Esophagus muscularis mucosa (tissue), 4 donors: ENCODE measurements around the gene GALNT18. TPM values are rescaled to one million over a fixed set of nuclear protein-coding genes. Genes with fewer than 3 reads are reported as not detected.
A peak's percentile ranks its signal among the peaks of the same experiment; 100 is the strongest.

ENCODE experiments used
- DNase-seq: peaks from one replicate; pipeline ENCODE4 v3.0.0-alpha.2; 2017; ENCODE audit errors: extremely low spot score
- H3K27ac ChIP-seq, 4 donors: fragments of 200-600 bp; sonication (generic); replicated peaks in 1 of 4; 1 replicate in 3 of 4; 2 replicates in 1 of 4; pipeline ENCODE4 v1.5.1; 2016 to 2019; ENCODE audit warnings: mild to moderate bottlenecking in 1 of 4
- H3K27me3 ChIP-seq, 4 donors: fragments of 200-600 bp; sonication (generic); one replicate each; pipeline versions ENCODE4 v1.5.1 to v1.6.0; 2016 to 2019
- H3K36me3 ChIP-seq, 4 donors: fragments of 200-600 bp; sonication (generic); one replicate each; pipeline ENCODE4 v1.5.1; 2016 to 2019
- H3K4me1 ChIP-seq, 4 donors: fragments of 200-600 bp; sonication (generic); one replicate each; pipeline ENCODE4 v1.5.1; 2016 to 2019
- H3K4me3 ChIP-seq, 4 donors: fragments of 200-600 bp; sonication (generic); 1 replicate in 2 of 4; 2 replicates in 2 of 4; pipeline ENCODE4 v1.5.1; 2016 to 2019; ENCODE audit warnings: mild to moderate bottlenecking in 4 of 4, moderate library complexity in 1 of 4
- H3K9me3 ChIP-seq, 4 donors: fragments of 200-600 bp; sonication (generic); 1 replicate in 3 of 4; 2 replicates in 1 of 4; pipeline ENCODE4 v1.5.1; 2016 to 2019
- EP300 ChIP-seq: sonication (generic); formaldehyde crosslinking; IDR thresholded peaks from one replicate; pipeline ENCODE4 v1.6.1; 2017; ENCODE audit warnings: antibody characterized with exemption
- POLR2A ChIP-seq: fragments of 450-650 bp; IDR thresholded peaks from one replicate; pipeline ENCODE4 v1.6.1; 2017; ENCODE audit warnings: antibody characterized with exemption, moderate library complexity, mild to moderate bottlenecking, low read depth
- POLR2AphosphoS5 ChIP-seq, 2 donors: sonication (generic); formaldehyde crosslinking; IDR thresholded peaks; one replicate each; pipeline ENCODE4 v1.6.1; 2017; ENCODE audit warnings: antibody characterized with exemption in 2 of 2
- WGBS: methylation state at CpG from one replicate; pipeline ENCODE4 v1.1.5; 2018; 5-methylcytosine and 5-hydroxymethylcytosine counted together
- intact Hi-C: fragments of 100-400 bp; cut with DNase I; formaldehyde crosslinking; loops from one replicate; pipeline ENCODE4 v1.15.1; 2023
- total RNA-seq, 4 donors: library from RNA; depleted of rRNA; stranded (reverse); fragments of >200 nt; gene quantifications; one replicate each; pipeline versions ENCODE4 v1.1.0 to v1.2.1, GENCODE V29; 2016
- TF ChIP-seq, protein P1 (sequence below), 3 experiments: fragments of 200-600 bp in 2 of 3; fragments of 450-650 bp in 1 of 3; sonication (generic) in 2 of 3; IDR thresholded peaks; one replicate each; pipeline ENCODE4 v1.5.1; 2017 to 2019; ENCODE audit warnings: antibody characterized with exemption in 3 of 3, mild to moderate bottlenecking in 2 of 3, moderate library complexity in 1 of 3

GALNT18 gene
- total RNA-seq, 4 donors from 2014 or later, result 29.1 to 67.0 (median 49.3) TPM

DNA sequence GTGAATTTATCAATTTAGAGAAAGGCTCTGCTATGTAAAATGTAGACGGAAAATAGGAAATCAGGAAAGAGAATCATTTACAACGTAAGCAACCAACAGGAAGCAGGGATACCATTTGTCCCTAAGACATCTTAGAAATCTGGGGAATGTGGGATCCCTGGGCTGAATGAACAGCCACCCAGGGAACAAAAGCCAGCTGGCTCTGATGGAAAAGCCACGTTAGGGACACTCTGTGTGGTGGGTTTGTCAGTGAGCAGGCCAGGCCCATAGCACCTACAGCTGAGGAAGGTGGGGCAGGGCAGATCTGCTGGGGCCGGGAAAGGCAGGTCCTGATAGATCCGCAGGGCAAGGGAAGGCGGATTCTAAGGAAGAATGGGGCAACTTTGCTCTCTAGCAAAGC lies 181.7 kb downstream of the GALNT18 start:
- Histone ChIP-seq H3K9me3 (no peaks in the 10 kb centered on the region), H3K4me3 (no peak overlapping the region), H3K27ac (no peak overlapping the region), H3K27me3 (no peaks in the 10 kb centered on the region), H3K36me3 (no peaks in the 10 kb centered on the region), H3K4me1 (peaks cover 33 to 56% (median 40%) of the 10 kb centered on the region in 4 donors)
- TF ChIP-seq EP300 (no peak), POLR2A (no peak), POLR2AphosphoS5 (IDR thresholded peaks at IDR 0.05) (no peak)
- TF ChIP-seq, protein P1, sequence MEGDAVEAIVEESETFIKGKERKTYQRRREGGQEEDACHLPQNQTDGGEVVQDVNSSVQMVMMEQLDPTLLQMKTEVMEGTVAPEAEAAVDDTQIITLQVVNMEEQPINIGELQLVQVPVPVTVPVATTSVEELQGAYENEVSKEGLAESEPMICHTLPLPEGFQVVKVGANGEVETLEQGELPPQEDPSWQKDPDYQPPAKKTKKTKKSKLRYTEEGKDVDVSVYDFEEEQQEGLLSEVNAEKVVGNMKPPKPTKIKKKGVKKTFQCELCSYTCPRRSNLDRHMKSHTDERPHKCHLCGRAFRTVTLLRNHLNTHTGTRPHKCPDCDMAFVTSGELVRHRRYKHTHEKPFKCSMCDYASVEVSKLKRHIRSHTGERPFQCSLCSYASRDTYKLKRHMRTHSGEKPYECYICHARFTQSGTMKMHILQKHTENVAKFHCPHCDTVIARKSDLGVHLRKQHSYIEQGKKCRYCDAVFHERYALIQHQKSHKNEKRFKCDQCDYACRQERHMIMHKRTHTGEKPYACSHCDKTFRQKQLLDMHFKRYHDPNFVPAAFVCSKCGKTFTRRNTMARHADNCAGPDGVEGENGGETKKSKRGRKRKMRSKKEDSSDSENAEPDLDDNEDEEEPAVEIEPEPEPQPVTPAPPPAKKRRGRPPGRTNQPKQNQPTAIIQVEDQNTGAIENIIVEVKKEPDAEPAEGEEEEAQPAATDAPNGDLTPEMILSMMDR (IDR thresholded peaks at IDR 0.05), result no peak
- DNase-seq, result no peak
- 88% methylated on average over 6 of the region's 6 CpGs for WGBS
- intact Hi-C loops, result no loop called here

DNA sequence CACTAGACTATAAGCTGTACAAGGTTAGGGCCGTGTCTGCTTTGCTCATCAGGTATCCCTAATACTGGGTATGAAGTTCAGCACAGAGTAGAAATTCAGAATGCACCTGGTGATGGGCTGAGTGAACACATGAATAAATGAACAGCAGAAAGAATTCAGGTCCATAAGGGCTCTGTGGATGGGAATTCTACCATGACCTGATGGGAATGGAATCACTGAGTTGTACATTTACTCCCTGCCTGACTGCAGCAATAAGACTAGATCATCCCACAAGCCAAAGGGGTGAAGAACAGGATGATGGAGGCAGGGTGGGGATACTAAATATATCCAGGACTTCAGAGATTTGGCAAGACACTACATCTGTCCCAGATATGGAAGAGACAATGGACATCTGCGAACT lies 182.2 kb downstream of the GALNT18 start:
- H3K27me3 ChIP-seq, result no peaks in the 10 kb centered on the region
- H3K27ac ChIP-seq, result no peak overlapping the region
- peaks cover 28 to 55% (median 37%) of the 10 kb centered on the region in 4 donors for H3K4me1 ChIP-seq
- no peaks in the 10 kb centered on the region for H3K9me3 ChIP-seq
- no peaks in the 10 kb centered on the region for H3K36me3 ChIP-seq
- intact Hi-C loops, result no loop called here
- TF ChIP-seq EP300, result no peak
- TF ChIP-seq, protein P1 (IDR thresholded peaks at IDR 0.05), result no peak
- TF ChIP-seq POLR2A, result no peak
- no peak for TF ChIP-seq POLR2AphosphoS5 (IDR thresholded peaks at IDR 0.05)
- H3K4me3 ChIP-seq, result no peak overlapping the region
- no peak for DNase-seq
- 94% methylated on average over 2 of the region's 2 CpGs for WGBS

DNA sequence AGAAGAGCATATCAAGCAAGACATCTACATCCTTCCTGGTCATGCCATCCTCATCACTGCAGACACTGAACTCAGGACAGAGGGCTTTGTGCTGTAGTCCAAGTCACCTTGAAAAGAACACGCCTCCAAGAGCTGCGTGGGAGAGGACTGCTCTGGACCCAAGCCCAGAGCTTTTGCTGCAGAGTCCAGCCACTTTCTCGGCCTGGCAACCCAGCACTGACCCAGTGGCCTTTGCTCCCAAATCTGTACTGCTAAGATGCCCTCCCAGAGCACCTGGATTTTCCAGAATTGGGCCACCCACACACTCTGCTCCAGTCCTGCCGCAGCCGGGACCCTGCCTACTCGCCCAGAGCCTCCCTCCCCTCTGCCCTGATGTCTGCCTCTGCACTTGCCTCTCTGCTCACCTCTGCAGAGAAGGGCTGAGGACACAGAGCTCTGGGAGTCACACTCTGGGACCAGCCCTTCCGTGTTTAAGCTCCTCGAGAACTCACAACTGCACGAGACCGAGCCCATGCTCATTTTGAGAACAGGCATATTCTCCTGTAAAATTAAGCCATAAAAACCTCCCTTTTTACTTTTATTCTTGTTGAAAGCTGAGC lies 185.0 kb downstream of the GALNT18 start:
- 39% methylated on average over 10 of the region's 10 CpGs for WGBS
- H3K4me1 ChIP-seq, result peaks cover 13 to 43% (median 24%) of the 10 kb centered on the region in 4 donors

DNA sequence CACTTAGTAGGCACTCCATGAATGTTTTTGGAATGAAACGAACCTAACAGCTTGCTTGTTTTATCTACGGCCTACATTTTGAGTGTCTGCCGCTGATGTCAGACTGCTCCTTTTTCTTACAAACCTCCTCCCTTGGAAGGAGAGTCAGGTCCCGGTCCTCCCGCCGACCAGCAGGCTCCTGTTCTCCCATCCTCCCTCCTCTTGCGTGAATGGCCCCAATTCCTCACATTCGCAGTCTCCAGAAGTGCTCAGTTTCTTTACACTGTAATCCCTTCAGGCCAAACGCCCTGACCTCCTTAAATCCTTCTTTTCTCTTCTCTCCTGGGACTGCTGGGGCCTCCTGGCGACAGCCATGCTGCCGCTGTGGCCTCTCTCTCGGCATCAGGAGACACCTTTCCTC lies 186.2 kb downstream of the GALNT18 start:
- Histone ChIP-seq H3K4me3 (no peak overlapping the region), H3K27me3 (no peaks in the 10 kb centered on the region), H3K36me3 (peaks cover 0 to 18% (median 3%) of the 10 kb centered on the region in 4 donors), H3K27ac (peak overlapping the region in 1 of 4 donors; percentile 37), H3K9me3 (no peaks in the 10 kb centered on the region), H3K4me1 (peaks cover 13 to 43% (median 24%) of the 10 kb centered on the region in 4 donors)
- no peak for DNase-seq
- TF ChIP-seq EP300 (no peak), POLR2AphosphoS5 (IDR thresholded peaks at IDR 0.05) (no peak), POLR2A (no peak)
- TF ChIP-seq, protein P1 (IDR thresholded peaks at IDR 0.05), result no peak
- intact Hi-C loops, result no loop called here
- WGBS, result 71% methylated on average over 11 of the region's 12 CpGs

More for the DNA sequence above, 185.0 kb downstream of the GALNT18 start:
- Histone ChIP-seq H3K36me3 (peaks cover 0 to 9% (median 3%) of the 10 kb centered on the region in 4 donors), H3K4me3 (no peak overlapping the region), H3K9me3 (no peaks in the 10 kb centered on the region), H3K27ac (peak overlapping the region in 2 of 4 donors; percentile 1 to 37), H3K27me3 (no peaks in the 10 kb centered on the region)
- DNase-seq, result no peak
- intact Hi-C loops, result no loop called here
- TF ChIP-seq EP300, result no peak
- TF ChIP-seq POLR2A, result no peak
- TF ChIP-seq POLR2AphosphoS5 (IDR thresholded peaks at IDR 0.05), result no peak
- TF ChIP-seq, protein P1 (IDR thresholded peaks at IDR 0.05), result no peak
